ENCODE data around the gene L3MBTL4. TPM values are rescaled to one million over a fixed set of nuclear protein-coding genes. Genes with fewer than 3 reads are reported as not detected.
"Not testable (repeated sequence)": the region's sequence is repeated elsewhere in the genome, so short reads cannot be mapped to it uniquely, and the experiment has no call there.

Gene L3MBTL4
- total and polyA plus RNA-seq, 7 donors, result 0.04 to 1.3 (median 0.22) TPM

GRCh38 chr18:6056171-6056910, 358.4 kb downstream of the L3MBTL4 start:
- H3K27me3 ChIP-seq (ENCODE audit: insufficient read depth in 3 of 3, low read length in 2 of 3), result no peaks in the 10 kb centered on the region
- TF ChIP-seq CTCF (IDR thresholded peaks at IDR 0.05), result no peak
- H3K36me3 ChIP-seq (ENCODE audit: insufficient read depth in 1 of 2, low read depth in 1 of 2), result no peaks in the 10 kb centered on the region
- no peak overlapping the region for H3K27ac ChIP-seq
- H3K4me3 ChIP-seq, result no peak overlapping the region
- ATAC-seq (no peak), DNase-seq (no peak)
- WGBS, 3 donors, result 73 to 76% (median 75%) methylated on average over 7 of the region's 7 CpGs
- no peaks in the 10 kb centered on the region for H3K9me3 ChIP-seq
- H3K4me1 ChIP-seq, result no peaks in the 10 kb centered on the region
- intact Hi-C loops (cut with DNase I), result loop anchor here in 1 of 2 donors (10.0 kb wide), 1 partner anchor 402 kb away; no protein-coding TSS in a partner anchor

DNA sequence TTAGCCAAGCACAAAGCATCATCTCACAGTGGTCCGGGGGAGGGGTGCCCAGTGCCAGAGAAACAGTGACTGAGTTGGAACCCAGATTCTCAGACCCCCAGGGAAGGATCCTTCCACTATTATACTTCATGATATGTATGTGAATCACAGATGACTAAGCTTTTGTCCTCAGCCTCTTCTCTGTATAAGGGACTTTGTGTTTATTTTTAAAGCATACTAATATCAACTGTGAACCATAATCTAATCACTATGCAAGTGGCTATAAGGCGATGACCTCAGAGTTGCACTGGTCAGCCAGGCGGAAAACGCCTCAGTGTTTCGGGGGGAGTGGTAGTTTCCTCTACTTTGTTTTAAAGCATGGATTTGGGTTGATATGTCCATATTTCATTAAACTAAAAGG, 359.0 kb downstream of the L3MBTL4 start:
- intact Hi-C loops (cut with DNase I), result loop anchor here in 1 of 2 donors (10.0 kb wide), 1 partner anchor 401 kb away; no protein-coding TSS in a partner anchor
- H3K27me3 ChIP-seq (ENCODE audit: insufficient read depth in 3 of 3, low read length in 2 of 3), result no peaks in the 10 kb centered on the region
- no peaks in the 10 kb centered on the region for H3K4me1 ChIP-seq
- no peak for DNase-seq
- H3K27ac ChIP-seq, result no peak overlapping the region
- no peak overlapping the region for H3K4me3 ChIP-seq
- ATAC-seq, result no peak
- no peaks in the 10 kb centered on the region for H3K9me3 ChIP-seq
- no peaks in the 10 kb centered on the region for H3K36me3 ChIP-seq (ENCODE audit: insufficient read depth in 1 of 2, low read depth in 1 of 2)
- WGBS, 3 donors, result 84 to 92% (median 87%) methylated on average over 5 of the region's 5 CpGs
- no peak for TF ChIP-seq CTCF (IDR thresholded peaks at IDR 0.05)

- Histone ChIP-seq H3K4me1 (no peaks in the 10 kb centered on the region), H3K27me3 (ENCODE audit: insufficient read depth in 3 of 3, low read length in 2 of 3) (no peaks in the 10 kb centered on the region), H3K9me3 (no peaks in the 10 kb centered on the region), H3K4me3 (no peak overlapping the region), H3K36me3 (ENCODE audit: insufficient read depth in 1 of 2, low read depth in 1 of 2) (no peaks in the 10 kb centered on the region), H3K27ac (no peak overlapping the region)
- WGBS, 3 donors, result 85 to 89% (median 88%) methylated on average over 9 of the region's 9 CpGs
- intact Hi-C loops (cut with DNase I), result loop anchor here in 1 of 2 donors (10.0 kb wide), 1 partner anchor 400 kb away; no protein-coding TSS in a partner anchor
- ATAC-seq (no peak), DNase-seq (no peak)
- no peak for TF ChIP-seq CTCF (IDR thresholded peaks at IDR 0.05)
These were observed 360.4 kb downstream of the L3MBTL4 start for GRCh38 chr18:6054256-6054842.

GRCh38 chr18:6052449-6052913, 362.2 kb downstream of the L3MBTL4 start:
- WGBS, 3 donors, result 83 to 90% (median 84%) methylated on average over 5 of the region's 5 CpGs
- Histone ChIP-seq H3K27ac (no peak overlapping the region), H3K4me1 (no peaks in the 10 kb centered on the region), H3K9me3 (no peaks in the 10 kb centered on the region), H3K36me3 (ENCODE audit: insufficient read depth in 1 of 2, low read depth in 1 of 2) (no peaks in the 10 kb centered on the region), H3K4me3 (no peak overlapping the region), H3K27me3 (ENCODE audit: insufficient read depth in 3 of 3, low read length in 2 of 3) (no peaks in the 10 kb centered on the region)
- intact Hi-C loops (cut with DNase I), result loop anchor here in 1 of 2 donors (10.0 kb wide), 1 partner anchor 398 kb away; no protein-coding TSS in a partner anchor
- DNase-seq (no peak), ATAC-seq (no peak)
- TF ChIP-seq CTCF (IDR thresholded peaks at IDR 0.05), result no peak

- 82 to 89% (median 87%) methylated on average over 2 of the region's 2 CpGs for WGBS, 3 donors
- DNase-seq; H3K4me1 ChIP-seq; ATAC-seq; H3K27ac ChIP-seq; H3K27me3 ChIP-seq (ENCODE audit: insufficient read depth in 3 of 3, low read length in 2 of 3); H3K36me3 ChIP-seq (ENCODE audit: insufficient read depth in 1 of 2, low read depth in 1 of 2); intact Hi-C loops (cut with DNase I); H3K4me3 ChIP-seq; H3K9me3 ChIP-seq: not testable (repeated sequence)
These were observed 367.1 kb downstream of the L3MBTL4 start for GRCh38 chr18:6047596-6047995.
